ENCODE measurements around the gene DDIT4L.

- TF ChIP-seq EP300 (conservative IDR thresholded peaks at IDR 0.05; ENCODE audit: poor library complexity, severe bottlenecking) (no peak), CTCF (IDR thresholded peaks at IDR 0.05; ENCODE audit: poor library complexity, severe bottlenecking) (no peak), EZH2 (IDR thresholded peaks at IDR 0.05; ENCODE audit: borderline replicate concordance, insufficient read depth, low read length, poor library complexity, severe bottlenecking) (no peak), POLR2AphosphoS5 (IDR thresholded peaks at IDR 0.05) (no peak), TAF1 (IDR thresholded peaks at IDR 0.05; ENCODE audit: low read depth) (no peak)
Observed at GRCh38 chr4:100224721-100225120, 34.5 kb upstream of the DDIT4L start.

Data from neural cell (in vitro differentiated cells).